Measurements from ENCODE around the gene PAPSS2. TPM values are rescaled to one million over a fixed set of nuclear protein-coding genes. Genes with fewer than 3 reads are reported as not detected.
"Not testable (repeated sequence)": the region's sequence is repeated elsewhere in the genome, so short reads cannot be mapped to it uniquely, and the experiment has no call there.

PAPSS2 gene
- total RNA-seq = 8.9 TPM

DNA sequence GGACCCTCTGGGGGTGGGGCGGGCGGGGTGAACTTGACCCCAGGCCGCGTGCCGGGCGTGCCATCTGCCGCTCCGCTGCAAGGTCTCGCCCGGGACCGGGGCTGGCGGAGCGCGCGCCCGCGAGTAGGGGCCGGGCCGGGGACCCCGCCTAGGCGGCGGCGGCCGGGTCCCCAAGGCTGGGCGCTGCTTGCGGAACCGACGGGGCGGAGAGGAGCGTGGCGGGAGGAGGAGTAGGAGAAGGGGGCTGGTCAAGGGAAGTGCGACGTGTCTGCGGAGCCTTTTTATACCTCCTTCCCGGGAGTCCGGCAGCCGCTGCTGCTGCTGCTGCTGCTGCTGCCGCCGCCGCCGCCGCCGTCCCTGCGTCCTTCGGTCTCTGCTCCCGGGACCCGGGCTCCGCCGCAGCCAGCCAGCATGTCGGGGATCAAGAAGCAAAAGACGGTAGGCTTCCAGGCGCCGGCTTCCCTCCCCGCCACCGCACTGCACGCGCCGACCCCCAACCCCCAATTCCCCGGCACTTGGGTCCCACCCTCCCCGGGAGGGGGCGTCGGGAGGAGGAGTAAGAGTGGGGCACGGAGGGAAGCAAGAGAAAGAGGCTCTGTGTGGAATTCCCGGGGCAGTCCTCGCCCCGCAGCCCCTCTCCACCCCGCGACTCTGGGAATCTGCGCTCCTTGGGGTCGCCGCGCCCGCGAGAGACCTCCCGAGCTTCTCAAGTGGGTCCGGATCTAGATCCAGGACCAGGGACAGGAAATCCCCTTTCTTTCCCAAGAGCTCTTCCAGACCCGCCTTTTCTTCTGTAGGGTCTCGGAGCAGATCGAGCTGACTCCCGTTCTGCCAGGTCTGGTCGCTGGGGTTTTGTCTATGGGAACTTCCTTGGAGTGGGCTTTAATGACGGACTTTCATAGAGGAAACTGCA is at the start of gene PAPSS2:
Gene PAPSS2, plus strand, starts transcription at position 308 of the 913 bp plus-strand sequence. Its CDS starts 104 bp downstream, at position 412.
- H3K27ac ChIP-seq (ENCODE audit: low read depth, low read length) = peak within 1 kb of the TSS; percentile 67
- H3K9me3 ChIP-seq (ENCODE audit: control insufficient read depth in 3 of 3, low read length in 3 of 3) = no peaks in the 10 kb centered on the region
- peaks cover 5 to 8% (median 5%) of the 10 kb centered on the region in 3 donors for H3K4me1 ChIP-seq (ENCODE audit: control insufficient read depth in 3 of 3, insufficient read depth in 3 of 3, low read length in 3 of 3)
- H3K36me3 ChIP-seq (ENCODE audit: control insufficient read depth in 3 of 3, insufficient read depth in 3 of 3, low read length in 3 of 3) = no peaks in the 10 kb centered on the region
- H3K27me3 ChIP-seq (ENCODE audit: control insufficient read depth in 3 of 3, insufficient read depth in 3 of 3, low read length in 3 of 3) = peaks cover 5 to 20% (median 16%) of the 10 kb centered on the region in 3 donors
- H3K9ac ChIP-seq (ENCODE audit: low read depth in 1 of 3, low read length in 3 of 3) = peak within 1 kb of the TSS; percentile 65 to 74 (median 66)
- H3K4me3 ChIP-seq (ENCODE audit: low read length in 3 of 3) = peak within 1 kb of the TSS; percentile 60 to 73 (median 70)

DNA sequence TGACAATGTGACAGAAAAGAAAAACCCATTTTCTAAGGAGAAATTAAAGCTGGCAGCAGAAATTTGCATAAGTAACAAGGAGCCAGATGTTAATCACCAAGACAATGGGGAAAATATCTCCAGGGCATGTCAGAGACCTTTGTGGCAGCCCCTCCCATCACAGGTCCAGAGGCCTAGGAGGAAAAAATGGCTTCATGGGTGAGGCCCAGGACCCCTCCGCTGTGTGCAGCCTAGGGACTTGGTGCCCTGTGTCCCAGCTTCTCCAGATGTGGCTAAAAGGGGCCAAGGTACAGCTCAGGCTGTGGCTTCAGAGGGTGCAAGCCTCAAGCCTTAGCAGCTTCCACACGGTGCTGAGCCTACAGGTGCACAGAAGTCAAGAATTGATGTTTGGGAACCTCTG is 48.3 kb upstream of the PAPSS2 start:
- H3K9me3 ChIP-seq (ENCODE audit: control insufficient read depth in 3 of 3, low read length in 3 of 3); H3K27me3 ChIP-seq (ENCODE audit: control insufficient read depth in 3 of 3, insufficient read depth in 3 of 3, low read length in 3 of 3); H3K4me1 ChIP-seq (ENCODE audit: control insufficient read depth in 3 of 3, insufficient read depth in 3 of 3, low read length in 3 of 3); H3K27ac ChIP-seq (ENCODE audit: low read depth, low read length); H3K36me3 ChIP-seq (ENCODE audit: control insufficient read depth in 3 of 3, insufficient read depth in 3 of 3, low read length in 3 of 3); H3K9ac ChIP-seq (ENCODE audit: low read depth in 1 of 3, low read length in 3 of 3); H3K4me3 ChIP-seq (ENCODE audit: low read length in 3 of 3): not testable (repeated sequence)

DNA sequence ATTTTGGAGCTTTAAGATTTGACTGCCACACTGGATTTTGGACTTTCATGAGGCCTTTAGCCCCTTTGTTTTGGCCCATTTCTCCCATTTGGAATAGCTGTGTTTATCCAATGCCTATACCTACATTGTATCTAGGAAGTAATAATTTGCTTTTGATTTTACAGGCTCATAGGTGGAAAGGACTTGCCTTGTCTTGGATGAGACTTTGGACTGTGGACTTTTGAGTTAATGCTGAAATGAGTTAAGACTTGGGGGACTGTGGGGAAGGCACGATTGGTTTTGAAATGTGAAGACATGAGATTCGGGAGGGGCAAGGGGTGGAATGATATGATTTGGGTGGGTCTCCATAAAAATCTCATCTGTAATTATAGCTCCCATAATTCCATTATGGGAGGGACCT is 47.6 kb upstream of the PAPSS2 start:
- no peaks in the 10 kb centered on the region for H3K9me3 ChIP-seq (ENCODE audit: control insufficient read depth in 3 of 3, low read length in 3 of 3)
- no peak overlapping the region for H3K27ac ChIP-seq (ENCODE audit: low read depth, low read length)
- no peak overlapping the region for H3K9ac ChIP-seq (ENCODE audit: low read depth in 1 of 3, low read length in 3 of 3)
- no peaks in the 10 kb centered on the region for H3K4me1 ChIP-seq (ENCODE audit: control insufficient read depth in 3 of 3, insufficient read depth in 3 of 3, low read length in 3 of 3)
- H3K4me3 ChIP-seq (ENCODE audit: low read length in 3 of 3) = no peak overlapping the region
- no peaks in the 10 kb centered on the region for H3K36me3 ChIP-seq (ENCODE audit: control insufficient read depth in 3 of 3, insufficient read depth in 3 of 3, low read length in 3 of 3)
- peaks cover 0 to 7% (median 0%) of the 10 kb centered on the region in 3 donors for H3K27me3 ChIP-seq (ENCODE audit: control insufficient read depth in 3 of 3, insufficient read depth in 3 of 3, low read length in 3 of 3)

DNA sequence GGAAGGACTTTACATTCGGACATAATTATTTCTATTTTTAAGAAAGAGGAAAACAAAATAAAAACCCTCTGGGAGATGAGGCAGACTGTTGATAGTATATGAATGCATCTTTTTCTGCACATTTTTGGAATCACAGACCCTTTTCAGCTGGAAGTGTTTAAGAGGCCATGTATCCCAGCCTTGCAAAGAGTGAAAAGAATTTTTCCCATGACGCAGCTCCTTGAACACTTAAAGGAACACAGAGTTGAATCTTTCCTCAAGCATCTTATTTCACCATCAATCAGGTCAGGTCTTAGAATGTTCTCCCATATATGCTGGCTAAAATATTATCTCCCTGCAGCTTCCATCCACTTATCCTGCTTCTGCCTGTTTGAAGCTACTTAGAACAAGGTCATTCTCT is 45.9 kb upstream of the PAPSS2 start:
- Histone ChIP-seq H3K4me3 (ENCODE audit: low read length in 3 of 3) (no peak overlapping the region), H3K27ac (ENCODE audit: low read depth, low read length) (no peak overlapping the region), H3K9me3 (ENCODE audit: control insufficient read depth in 3 of 3, low read length in 3 of 3) (no peaks in the 10 kb centered on the region), H3K4me1 (ENCODE audit: control insufficient read depth in 3 of 3, insufficient read depth in 3 of 3, low read length in 3 of 3) (no peaks in the 10 kb centered on the region), H3K9ac (ENCODE audit: low read depth in 1 of 3, low read length in 3 of 3) (no peak overlapping the region), H3K27me3 (ENCODE audit: control insufficient read depth in 3 of 3, insufficient read depth in 3 of 3, low read length in 3 of 3) (peaks cover 0 to 12% (median under 1%) of the 10 kb centered on the region in 3 donors), H3K36me3 (ENCODE audit: control insufficient read depth in 3 of 3, insufficient read depth in 3 of 3, low read length in 3 of 3) (no peaks in the 10 kb centered on the region)

DNA sequence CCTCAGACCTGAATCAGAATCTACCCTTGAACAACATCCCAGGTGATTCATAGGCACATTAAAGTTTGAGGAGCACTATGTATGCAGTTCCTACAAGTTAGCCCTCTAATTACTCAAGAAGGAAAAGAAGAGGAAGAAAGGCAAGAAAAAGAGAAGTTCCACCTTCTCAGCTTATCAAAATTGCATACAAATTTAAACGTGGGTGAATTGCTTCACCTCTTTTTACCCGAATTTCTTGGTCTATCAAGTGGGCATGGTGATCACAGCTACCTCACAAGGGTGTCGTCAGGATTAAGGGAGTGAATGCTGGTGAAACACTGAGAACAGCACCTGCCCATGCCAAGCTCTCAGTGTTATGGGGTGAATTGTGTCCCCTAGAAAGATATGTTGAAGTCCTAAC is 43.8 kb upstream of the PAPSS2 start:
- H3K36me3 ChIP-seq (ENCODE audit: control insufficient read depth in 3 of 3, insufficient read depth in 3 of 3, low read length in 3 of 3) = no peaks in the 10 kb centered on the region
- H3K27ac ChIP-seq (ENCODE audit: low read depth, low read length) = no peak overlapping the region
- H3K4me1 ChIP-seq (ENCODE audit: control insufficient read depth in 3 of 3, insufficient read depth in 3 of 3, low read length in 3 of 3) = no peaks in the 10 kb centered on the region
- H3K9me3 ChIP-seq (ENCODE audit: control insufficient read depth in 3 of 3, low read length in 3 of 3) = no peaks in the 10 kb centered on the region
- no peak overlapping the region for H3K9ac ChIP-seq (ENCODE audit: low read depth in 1 of 3, low read length in 3 of 3)
- no peak overlapping the region for H3K4me3 ChIP-seq (ENCODE audit: low read length in 3 of 3)
- H3K27me3 ChIP-seq (ENCODE audit: control insufficient read depth in 3 of 3, insufficient read depth in 3 of 3, low read length in 3 of 3) = peaks cover 0 to 16% (median 2%) of the 10 kb centered on the region in 3 donors

DNA sequence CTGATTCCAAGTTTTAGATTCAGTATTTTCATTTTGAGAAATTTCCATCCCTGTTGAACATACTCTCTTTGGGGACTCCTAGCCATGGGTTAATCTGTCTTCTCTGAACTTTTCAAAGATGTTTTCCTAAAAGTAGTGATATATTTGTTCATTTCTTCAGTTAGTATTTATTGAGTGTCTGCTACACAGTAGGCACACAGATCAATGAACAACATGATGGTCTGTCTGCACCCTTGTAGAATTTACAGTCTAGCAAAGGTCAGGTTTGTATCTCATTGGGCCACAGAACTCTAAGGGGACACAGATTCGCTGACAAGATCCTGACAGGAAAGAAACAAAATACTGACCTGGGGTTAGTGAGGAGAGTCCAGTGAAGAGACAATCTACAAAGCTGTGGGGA is 42.2 kb upstream of the PAPSS2 start:
- Histone ChIP-seq H3K9me3 (ENCODE audit: control insufficient read depth in 3 of 3, low read length in 3 of 3) (no peaks in the 10 kb centered on the region), H3K9ac (ENCODE audit: low read depth in 1 of 3, low read length in 3 of 3) (no peak overlapping the region), H3K4me3 (ENCODE audit: low read length in 3 of 3) (no peak overlapping the region), H3K4me1 (ENCODE audit: control insufficient read depth in 3 of 3, insufficient read depth in 3 of 3, low read length in 3 of 3) (no peaks in the 10 kb centered on the region), H3K27me3 (ENCODE audit: control insufficient read depth in 3 of 3, insufficient read depth in 3 of 3, low read length in 3 of 3) (peaks cover 0 to 17% (median 2%) of the 10 kb centered on the region in 3 donors), H3K27ac (ENCODE audit: low read depth, low read length) (no peak overlapping the region), H3K36me3 (ENCODE audit: control insufficient read depth in 3 of 3, insufficient read depth in 3 of 3, low read length in 3 of 3) (no peaks in the 10 kb centered on the region)

DNA sequence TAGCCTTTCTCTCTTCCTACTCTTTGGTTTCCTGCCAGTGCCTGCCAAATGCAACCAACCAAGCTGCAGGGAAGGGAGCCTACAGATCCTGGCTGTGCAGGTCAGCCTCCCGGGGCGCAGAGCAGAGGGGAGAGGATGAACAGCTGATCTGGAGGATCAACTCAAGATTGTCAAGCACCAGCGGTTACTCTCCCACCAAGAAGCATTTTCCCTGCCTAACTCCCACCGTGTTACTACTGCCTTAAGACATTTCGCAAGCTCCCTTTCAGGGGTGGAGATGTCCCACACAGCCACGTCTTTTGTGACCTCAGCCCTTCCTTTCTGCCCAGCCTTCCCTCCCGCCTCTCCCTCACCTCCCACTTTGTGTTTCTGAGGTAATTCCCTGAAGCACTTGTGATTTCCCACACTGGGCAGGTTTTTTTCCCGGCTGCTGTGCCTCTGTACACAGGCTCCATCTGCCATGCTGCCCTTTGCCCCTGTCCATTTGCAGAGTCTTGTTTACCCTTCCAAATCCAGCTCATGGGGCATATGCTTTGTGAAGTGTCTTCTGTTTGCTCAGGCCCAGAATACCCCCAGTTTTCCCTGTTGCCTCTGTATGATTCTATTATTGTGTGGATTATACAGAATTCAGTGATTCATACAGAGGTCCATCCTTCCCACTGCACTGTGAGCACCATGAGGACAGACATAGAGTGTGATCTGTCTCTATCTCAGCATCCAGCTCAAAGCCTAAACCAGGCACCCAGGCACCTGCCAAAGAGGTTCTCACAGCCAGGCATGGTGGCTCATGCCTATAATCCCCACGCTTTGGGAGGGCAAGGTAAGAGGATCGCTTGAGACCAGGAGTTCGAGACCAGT is 40.9 kb upstream of the PAPSS2 start:
- Histone ChIP-seq H3K36me3 (ENCODE audit: control insufficient read depth in 3 of 3, insufficient read depth in 3 of 3, low read length in 3 of 3) (no peaks in the 10 kb centered on the region), H3K9ac (ENCODE audit: low read depth in 1 of 3, low read length in 3 of 3) (no peak overlapping the region), H3K4me1 (ENCODE audit: control insufficient read depth in 3 of 3, insufficient read depth in 3 of 3, low read length in 3 of 3) (no peaks in the 10 kb centered on the region), H3K27me3 (ENCODE audit: control insufficient read depth in 3 of 3, insufficient read depth in 3 of 3, low read length in 3 of 3) (peaks cover 0 to 19% (median 2%) of the 10 kb centered on the region in 3 donors), H3K4me3 (ENCODE audit: low read length in 3 of 3) (no peak overlapping the region), H3K9me3 (ENCODE audit: control insufficient read depth in 3 of 3, low read length in 3 of 3) (no peaks in the 10 kb centered on the region), H3K27ac (ENCODE audit: low read depth, low read length) (no peak overlapping the region)

DNA sequence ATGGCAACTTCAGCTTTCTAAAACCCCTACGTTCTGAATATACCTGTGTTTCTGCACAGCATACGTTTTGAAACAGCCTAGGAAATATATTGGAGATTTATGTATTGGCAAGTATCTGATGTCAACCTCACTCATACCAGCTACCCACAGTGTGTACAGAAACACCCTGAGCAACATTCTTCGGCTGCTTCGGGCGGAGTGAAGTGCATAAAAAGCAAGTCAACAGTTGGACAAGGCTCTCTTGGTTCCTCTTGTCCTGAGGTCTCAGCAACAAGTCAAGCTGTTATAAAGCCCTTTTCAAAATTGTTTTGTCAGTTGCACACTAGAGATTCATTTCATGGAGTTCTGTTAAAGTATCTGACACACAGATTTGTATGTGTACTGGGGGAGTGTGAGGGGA is 40.0 kb upstream of the PAPSS2 start:
- no peaks in the 10 kb centered on the region for H3K9me3 ChIP-seq (ENCODE audit: control insufficient read depth in 3 of 3, low read length in 3 of 3)
- H3K27me3 ChIP-seq (ENCODE audit: control insufficient read depth in 3 of 3, insufficient read depth in 3 of 3, low read length in 3 of 3) = peaks cover 0 to 19% (median 2%) of the 10 kb centered on the region in 3 donors
- H3K4me1 ChIP-seq (ENCODE audit: control insufficient read depth in 3 of 3, insufficient read depth in 3 of 3, low read length in 3 of 3) = no peaks in the 10 kb centered on the region
- no peaks in the 10 kb centered on the region for H3K36me3 ChIP-seq (ENCODE audit: control insufficient read depth in 3 of 3, insufficient read depth in 3 of 3, low read length in 3 of 3)
- H3K4me3 ChIP-seq (ENCODE audit: low read length in 3 of 3) = no peak overlapping the region
- no peak overlapping the region for H3K27ac ChIP-seq (ENCODE audit: low read depth, low read length)
- H3K9ac ChIP-seq (ENCODE audit: low read depth in 1 of 3, low read length in 3 of 3) = no peak overlapping the region

DNA sequence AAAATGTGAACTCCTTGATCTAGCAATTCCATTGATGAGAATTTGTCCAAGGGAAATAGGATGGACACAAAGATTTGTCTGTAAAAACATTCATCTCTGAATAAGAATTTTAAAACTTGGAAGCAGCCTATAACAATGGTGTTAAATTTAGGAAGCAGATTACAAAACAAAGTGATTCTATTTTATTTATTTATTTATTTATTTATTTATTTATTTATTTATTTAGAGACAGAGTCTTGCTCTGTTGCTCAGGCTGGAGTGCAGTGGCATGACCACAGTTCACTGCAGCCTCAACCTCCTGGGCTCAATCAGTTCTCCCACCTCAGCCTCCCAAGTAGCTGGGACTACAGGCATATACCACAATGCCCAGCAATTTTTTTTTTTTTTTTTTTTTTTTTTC is 38.2 kb upstream of the PAPSS2 start:
- H3K4me1 ChIP-seq (ENCODE audit: control insufficient read depth in 3 of 3, insufficient read depth in 3 of 3, low read length in 3 of 3); H3K27ac ChIP-seq (ENCODE audit: low read depth, low read length); H3K9ac ChIP-seq (ENCODE audit: low read depth in 1 of 3, low read length in 3 of 3); H3K9me3 ChIP-seq (ENCODE audit: control insufficient read depth in 3 of 3, low read length in 3 of 3); H3K36me3 ChIP-seq (ENCODE audit: control insufficient read depth in 3 of 3, insufficient read depth in 3 of 3, low read length in 3 of 3); H3K4me3 ChIP-seq (ENCODE audit: low read length in 3 of 3): not testable (repeated sequence)
- peaks cover 0 to 12% (median 2%) of the 10 kb centered on the region in 3 donors for H3K27me3 ChIP-seq (ENCODE audit: control insufficient read depth in 3 of 3, insufficient read depth in 3 of 3, low read length in 3 of 3)

Data from skeletal muscle tissue (tissue), 4 donors.